Mesendoderm (in vitro differentiated cells): ENCODE measurements around the gene P2RY6.

Experiments used
- DNase-seq: peaks from one replicate; pipeline ENCODE4 v3.0.0; 2013
- H2AK5ac ChIP-seq: 2 replicates; pipeline ENCODE4 v1.6.1; 2013; ENCODE audit warnings: low read length, inconsistent platforms
- H2BK120ac ChIP-seq: 2 replicates; pipeline ENCODE4 v1.6.1; 2013; ENCODE audit warnings: low read depth, mild to moderate bottlenecking, low read length, moderate library complexity, mixed read lengths
- H2BK15ac ChIP-seq: replicated peaks from 2 replicates; pipeline ENCODE4 v1.6.1; 2013; ENCODE audit warnings: low read depth, mild to moderate bottlenecking, moderate library complexity
- H2BK5ac ChIP-seq: 2 replicates; pipeline ENCODE4 v1.6.1; 2013; ENCODE audit warnings: low read length, inconsistent platforms
- H3K18ac ChIP-seq: 2 replicates; pipeline ENCODE4 v1.6.1; 2013; ENCODE audit warnings: mild to moderate bottlenecking, low read length, mixed read lengths
- H3K23ac ChIP-seq: one replicate; pipeline ENCODE4 v1.6.1; 2013; ENCODE audit warnings: low read length
- H3K27ac ChIP-seq: 2 replicates; pipeline ENCODE4 v1.5.1; 2013; ENCODE audit warnings: low read depth, mild to moderate bottlenecking, inconsistent platforms, low read length, moderate library complexity
- H3K27me3 ChIP-seq: 2 replicates; pipeline ENCODE4 v1.6.1; 2013; ENCODE audit warnings: low read length, control low read depth, mild to moderate bottlenecking, inconsistent platforms; ENCODE audit not compliant: insufficient read depth, poor library complexity
- H3K36me3 ChIP-seq: 2 replicates; pipeline ENCODE4 v1.6.1; 2013; ENCODE audit warnings: low read length, inconsistent platforms; ENCODE audit not compliant: control insufficient read depth, insufficient read depth
- H3K4ac ChIP-seq: one replicate; pipeline ENCODE4 v1.6.1; 2013; ENCODE audit warnings: low read depth, mild to moderate bottlenecking, low read length, moderate library complexity
- H3K4me1 ChIP-seq: 2 replicates; pipeline ENCODE4 v1.6.1; 2013; ENCODE audit warnings: low read depth, low read length, inconsistent platforms; ENCODE audit not compliant: control insufficient read depth
- H3K4me2 ChIP-seq: 2 replicates; pipeline ENCODE4 v1.6.1; 2013; ENCODE audit warnings: low read length
- H3K4me3 ChIP-seq: 2 replicates; pipeline ENCODE4 v1.5.1; 2013; ENCODE audit warnings: mild to moderate bottlenecking, low read length
- H3K56ac ChIP-seq: one replicate; pipeline ENCODE4 v1.6.1; 2013; ENCODE audit warnings: low read length
- H3K79me1 ChIP-seq: 2 replicates; pipeline ENCODE4 v1.6.1; 2013; ENCODE audit warnings: low read length, inconsistent platforms
- H3K79me2 ChIP-seq: 2 replicates; pipeline ENCODE4 v1.6.1; 2013; ENCODE audit warnings: mild to moderate bottlenecking, low read length; ENCODE audit not compliant: control insufficient read depth, insufficient read depth
- H3K9ac ChIP-seq: 2 replicates; pipeline ENCODE4 v1.6.1; 2013; ENCODE audit warnings: low read length, inconsistent platforms
- H4K5ac ChIP-seq: one replicate; pipeline ENCODE4 v1.6.1; 2013; ENCODE audit warnings: low read length
- H4K8ac ChIP-seq: one replicate; pipeline ENCODE4 v1.6.1; 2013; ENCODE audit warnings: low read depth, mild to moderate bottlenecking, control low read depth, low read length, moderate library complexity
- WGBS: extraction: QIAGEN DNeasy Blood & Tissue Kit; methylation state at CpG from one replicate; pipeline ENCODE4 v1.1.7; 2013; ENCODE audit warnings: low lambda C conversion rate, missing lambda C conversion rate; ENCODE audit not compliant: insufficient coverage; ENCODE audit errors: extremely low coverage; 5-methylcytosine and 5-hydroxymethylcytosine counted together

P2RY6 gene

DNA sequence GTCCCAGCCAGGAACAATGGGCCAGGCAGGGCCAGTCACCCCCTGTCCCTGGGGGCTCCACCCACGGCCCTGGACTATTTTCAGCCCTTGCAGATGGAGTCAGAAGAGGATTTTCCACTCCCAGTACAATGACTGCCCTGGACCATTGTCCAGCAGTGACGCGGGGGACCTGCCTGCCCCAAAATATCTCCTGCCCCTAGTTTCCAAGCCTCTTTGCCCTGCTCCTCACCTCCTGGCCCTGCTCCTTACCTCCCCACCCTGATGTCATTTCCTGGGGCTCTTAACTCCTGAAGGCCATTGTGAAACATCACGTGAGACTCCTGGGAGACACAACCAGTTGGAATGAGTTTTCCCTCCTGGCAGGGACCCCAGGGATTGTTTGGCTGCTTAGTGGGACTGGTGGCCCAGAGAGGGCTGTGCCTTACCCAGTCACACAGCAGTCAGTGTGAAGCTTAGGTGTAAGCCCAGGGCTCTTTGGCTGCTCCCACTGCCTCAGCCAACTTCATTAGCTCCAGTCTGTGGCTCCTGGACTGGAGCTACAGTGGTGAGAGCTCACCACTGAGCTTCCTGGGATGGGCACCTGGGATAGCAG, 31.9 kb upstream of the P2RY6 start:
- H2AK5ac ChIP-seq, result no peak overlapping the region
- no peak overlapping the region for H3K4me2 ChIP-seq
- H3K23ac ChIP-seq, result no peak overlapping the region
- no peaks in the 10 kb centered on the region for H3K79me1 ChIP-seq
- no peaks in the 10 kb centered on the region for H3K4me1 ChIP-seq
- no peak overlapping the region for H2BK5ac ChIP-seq
- H3K27me3 ChIP-seq, result no peaks in the 10 kb centered on the region
- H4K8ac ChIP-seq, result no peak overlapping the region
- H4K5ac ChIP-seq, result no peak overlapping the region
- no peaks in the 10 kb centered on the region for H3K79me2 ChIP-seq
- no peak overlapping the region for H3K27ac ChIP-seq
- peak; percentile 52 for DNase-seq
- no peak overlapping the region for H3K4me3 ChIP-seq
- no peak overlapping the region for H2BK15ac ChIP-seq
- H3K18ac ChIP-seq, result no peak overlapping the region
- no CpG with 5 or more reads among the region's 4 CpGs for WGBS
- no peaks in the 10 kb centered on the region for H3K36me3 ChIP-seq
- H3K56ac ChIP-seq, result peak overlapping the region; percentile 0
- no peak overlapping the region for H3K9ac ChIP-seq
- H3K4ac ChIP-seq, result no peak overlapping the region
- no peak overlapping the region for H2BK120ac ChIP-seq

DNA sequence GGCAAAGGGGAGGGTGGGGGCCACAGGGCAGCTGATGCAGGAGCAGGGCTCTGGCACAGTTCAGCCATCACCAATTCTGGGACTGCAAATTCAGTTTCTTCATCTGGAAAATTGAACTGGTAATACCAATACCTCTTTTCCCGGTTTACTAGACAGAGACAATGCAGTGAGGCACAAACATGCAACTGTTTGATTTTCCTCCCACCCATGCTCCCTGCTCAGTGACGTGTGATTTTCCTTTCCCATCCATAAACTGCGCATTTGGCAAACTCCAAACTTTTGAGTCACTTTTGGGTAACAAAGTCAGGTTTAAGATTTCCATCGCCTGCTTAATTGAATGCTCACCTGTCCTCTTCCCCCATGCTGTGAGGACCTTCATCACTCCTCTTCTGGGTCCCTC, 30.8 kb upstream of the P2RY6 start:
- no peak for DNase-seq
- WGBS, result no CpG with 5 or more reads among the region's 4 CpGs
- no peaks in the 10 kb centered on the region for H3K36me3 ChIP-seq
- no peak overlapping the region for H3K18ac ChIP-seq
- no peak overlapping the region for H2BK15ac ChIP-seq
- no peaks in the 10 kb centered on the region for H3K79me2 ChIP-seq
- no peak overlapping the region for H2BK5ac ChIP-seq
- H3K79me1 ChIP-seq, result no peaks in the 10 kb centered on the region
- H3K23ac ChIP-seq, result no peak overlapping the region
- H3K56ac ChIP-seq, result no peak overlapping the region
- H3K9ac ChIP-seq, result no peak overlapping the region
- no peak overlapping the region for H3K27ac ChIP-seq
- no peak overlapping the region for H2AK5ac ChIP-seq
- H3K4me1 ChIP-seq, result no peaks in the 10 kb centered on the region
- no peak overlapping the region for H3K4me3 ChIP-seq
- no peak overlapping the region for H4K5ac ChIP-seq
- no peak overlapping the region for H3K4ac ChIP-seq
- no peak overlapping the region for H3K4me2 ChIP-seq
- H4K8ac ChIP-seq, result no peak overlapping the region
- H3K27me3 ChIP-seq, result no peaks in the 10 kb centered on the region
- H2BK120ac ChIP-seq, result no peak overlapping the region

DNA sequence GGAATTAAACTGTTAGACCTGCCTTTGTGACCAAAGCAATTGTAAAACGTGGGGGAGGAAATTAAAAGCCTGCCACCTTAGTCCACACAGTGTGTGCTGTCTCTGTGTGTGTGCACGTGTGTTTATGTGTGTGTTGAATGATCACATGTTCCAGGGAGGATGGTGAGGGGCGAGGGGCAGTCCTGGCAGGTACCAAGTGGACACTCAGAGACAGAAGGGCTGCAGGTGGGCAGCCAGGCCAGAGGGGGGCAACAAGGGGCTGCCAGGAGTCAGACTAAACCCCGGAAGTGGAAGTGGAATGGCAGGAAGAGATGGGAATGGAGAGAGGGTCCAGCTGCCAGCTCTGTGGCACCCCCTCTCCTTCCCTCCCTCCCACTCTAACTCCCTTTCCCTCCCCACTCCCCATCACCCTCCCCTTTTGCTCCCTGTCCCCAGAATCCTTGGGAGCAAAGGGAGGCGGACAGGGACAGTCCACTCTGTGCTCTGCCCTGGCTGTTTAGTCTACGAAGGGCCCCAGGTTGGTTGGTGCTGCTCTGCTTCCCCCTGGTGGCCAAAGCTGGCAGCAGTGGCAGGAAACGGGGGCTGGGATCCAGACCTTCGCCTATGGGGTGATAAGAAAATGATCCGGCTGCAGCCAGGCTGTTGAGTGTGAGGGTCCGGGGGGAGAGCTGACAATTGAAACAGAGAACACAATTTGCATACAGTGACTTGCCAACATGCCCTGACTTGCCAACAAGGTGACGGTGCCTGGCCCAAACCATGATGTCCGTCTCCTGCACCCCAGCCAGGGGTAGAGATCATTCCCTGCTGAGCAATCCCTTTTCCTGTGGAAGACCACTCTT, 29.7 kb upstream of the P2RY6 start:
- H4K5ac ChIP-seq, result peak overlapping the region; percentile 72
- H3K9ac ChIP-seq, result peak overlapping the region; percentile 69
- no peaks in the 10 kb centered on the region for H3K36me3 ChIP-seq
- no peak overlapping the region for H2AK5ac ChIP-seq
- H3K4me2 ChIP-seq, result peak overlapping the region; percentile 45
- H3K27me3 ChIP-seq, result no peaks in the 10 kb centered on the region
- H2BK15ac ChIP-seq, result no peak overlapping the region
- H4K8ac ChIP-seq, result no peak overlapping the region
- no CpG with 5 or more reads among the region's 12 CpGs for WGBS
- H3K23ac ChIP-seq, result no peak overlapping the region
- no peak overlapping the region for H2BK120ac ChIP-seq
- H3K79me1 ChIP-seq, result no peaks in the 10 kb centered on the region
- H3K4me1 ChIP-seq, result no peaks in the 10 kb centered on the region
- no peaks in the 10 kb centered on the region for H3K79me2 ChIP-seq
- H3K56ac ChIP-seq, result peak overlapping the region; percentile 94
- H3K27ac ChIP-seq, result no peak overlapping the region
- H2BK5ac ChIP-seq, result no peak overlapping the region
- no peak overlapping the region for H3K18ac ChIP-seq
- peak; percentile 90 for DNase-seq
- no peak overlapping the region for H3K4ac ChIP-seq
- peak overlapping the region; percentile 26 for H3K4me3 ChIP-seq

DNA sequence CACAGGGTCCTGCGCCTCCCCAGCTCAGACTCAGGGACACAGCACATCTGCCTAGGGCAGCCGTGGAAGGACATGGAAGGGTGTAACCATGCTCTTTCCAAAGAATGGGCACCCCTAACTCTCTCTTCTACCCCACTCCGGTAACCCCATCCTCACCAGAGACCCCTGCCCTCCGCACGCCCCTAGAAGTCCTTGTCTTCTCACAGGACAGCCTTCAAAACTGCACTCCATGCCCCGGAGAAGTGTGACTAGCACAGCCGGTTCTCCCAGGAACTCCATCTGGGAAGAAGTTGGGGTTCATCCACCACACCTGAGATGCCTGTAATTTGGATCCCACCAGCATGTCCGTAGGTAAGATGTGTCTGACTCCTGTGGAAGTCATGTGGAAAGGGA, 29.0 kb upstream of the P2RY6 start:
- no peak overlapping the region for H3K4ac ChIP-seq
- H3K4me2 ChIP-seq, result no peak overlapping the region
- H3K9ac ChIP-seq, result no peak overlapping the region
- H4K5ac ChIP-seq, result no peak overlapping the region
- no peak overlapping the region for H2AK5ac ChIP-seq
- H2BK15ac ChIP-seq, result no peak overlapping the region
- H3K79me2 ChIP-seq, result no peaks in the 10 kb centered on the region
- WGBS, result no CpG with 5 or more reads among the region's 8 CpGs
- peak overlapping the region; percentile 81 for H3K56ac ChIP-seq
- no peaks in the 10 kb centered on the region for H3K27me3 ChIP-seq
- H4K8ac ChIP-seq, result no peak overlapping the region
- peak overlapping the region; percentile 6 for H3K23ac ChIP-seq
- no peak overlapping the region for H2BK120ac ChIP-seq
- H3K79me1 ChIP-seq, result no peaks in the 10 kb centered on the region
- no peak for DNase-seq
- H3K18ac ChIP-seq, result no peak overlapping the region
- no peak overlapping the region for H2BK5ac ChIP-seq
- no peak overlapping the region for H3K4me3 ChIP-seq
- no peaks in the 10 kb centered on the region for H3K36me3 ChIP-seq
- H3K27ac ChIP-seq, result no peak overlapping the region
- no peaks in the 10 kb centered on the region for H3K4me1 ChIP-seq

DNA sequence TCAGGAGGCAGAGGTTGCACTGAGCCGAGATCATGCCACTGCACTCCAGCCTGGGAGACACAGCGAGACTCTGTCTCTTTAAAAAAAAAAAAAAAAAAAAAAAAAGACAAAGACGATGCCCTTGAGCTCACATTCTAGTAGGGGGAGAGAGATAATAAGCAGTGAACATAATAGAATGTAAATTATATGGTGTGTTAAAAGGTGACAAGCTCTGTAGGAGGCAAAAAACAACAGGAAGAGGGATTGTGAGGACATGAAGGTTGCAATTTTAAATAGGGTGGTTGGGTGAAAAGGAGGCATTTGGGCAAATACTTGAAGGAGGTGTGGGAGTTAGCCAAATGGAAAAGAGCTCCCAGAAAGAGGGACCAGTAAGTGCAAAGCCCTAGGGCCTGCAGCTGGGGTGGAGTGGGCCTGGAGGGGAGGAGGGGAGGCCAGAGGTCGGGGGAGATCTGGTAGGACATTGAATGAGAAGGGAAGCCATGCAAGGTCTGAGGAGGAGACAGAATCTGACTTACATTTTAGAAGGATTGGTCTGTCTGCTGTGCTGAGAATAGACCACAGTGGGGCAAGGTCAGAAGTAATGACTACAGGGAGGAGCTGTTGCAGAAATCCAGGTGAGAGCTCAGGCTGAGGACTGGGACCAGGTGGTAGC, 27.4 kb upstream of the P2RY6 start:
- no peaks in the 10 kb centered on the region for H3K27me3 ChIP-seq
- no CpG with 5 or more reads among the region's 4 CpGs for WGBS

More for the DNA sequence above, 27.4 kb upstream of the P2RY6 start:
- no peak overlapping the region for H3K9ac ChIP-seq
- no peak for DNase-seq
- H3K4ac ChIP-seq, result no peak overlapping the region
- no peaks in the 10 kb centered on the region for H3K79me2 ChIP-seq
- no peak overlapping the region for H3K27ac ChIP-seq
- H4K5ac ChIP-seq, result no peak overlapping the region
- no peak overlapping the region for H3K23ac ChIP-seq
- no peak overlapping the region for H3K56ac ChIP-seq
- H2AK5ac ChIP-seq, result no peak overlapping the region
- H3K36me3 ChIP-seq, result no peaks in the 10 kb centered on the region
- no peak overlapping the region for H3K4me2 ChIP-seq
- H2BK5ac ChIP-seq, result no peak overlapping the region
- H3K79me1 ChIP-seq, result no peaks in the 10 kb centered on the region
- no peak overlapping the region for H2BK15ac ChIP-seq
- H2BK120ac ChIP-seq, result no peak overlapping the region
- no peaks in the 10 kb centered on the region for H3K4me1 ChIP-seq
- no peak overlapping the region for H4K8ac ChIP-seq
- H3K18ac ChIP-seq, result no peak overlapping the region
- no peak overlapping the region for H3K4me3 ChIP-seq
